GM18861 (cell line): ENCODE data around the gene RPGRIP1.
"Not testable (repeated sequence)": the region's sequence is repeated elsewhere in the genome, so short reads cannot be mapped to it uniquely, and the experiment has no call there.

Experiments used
- ATAC-seq: cut with Tn5 transposase; IDR thresholded peaks from one replicate; pipeline ENCODE4 v1.9.1; 2021; ENCODE audit not compliant: unreplicated experiment

Gene RPGRIP1

DNA sequence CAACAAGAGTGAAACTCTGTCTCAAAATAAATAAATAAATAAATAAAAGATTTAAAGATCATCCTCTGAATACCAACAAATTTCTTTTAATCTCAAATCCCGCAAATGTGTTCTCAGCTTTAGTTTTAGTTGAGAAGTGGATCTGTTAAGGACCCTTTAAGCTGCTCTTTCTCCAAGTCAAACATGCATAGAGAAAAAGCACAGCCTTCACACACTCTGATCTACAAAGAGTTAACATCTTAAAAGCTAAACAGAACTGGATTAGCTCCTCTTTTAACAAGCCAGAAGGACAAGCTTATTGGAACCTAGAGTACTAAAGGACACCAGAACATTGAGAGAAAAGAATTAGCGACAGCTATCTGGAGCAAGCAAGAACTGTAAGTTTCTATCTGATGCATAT lies at the start of gene RPGRIP1:
Gene RPGRIP1 (plus strand): TSS at position 301 of the 400 bp plus-strand sequence. CDS start 7,894 bp downstream, outside the sequence.
- no peak for ATAC-seq

DNA sequence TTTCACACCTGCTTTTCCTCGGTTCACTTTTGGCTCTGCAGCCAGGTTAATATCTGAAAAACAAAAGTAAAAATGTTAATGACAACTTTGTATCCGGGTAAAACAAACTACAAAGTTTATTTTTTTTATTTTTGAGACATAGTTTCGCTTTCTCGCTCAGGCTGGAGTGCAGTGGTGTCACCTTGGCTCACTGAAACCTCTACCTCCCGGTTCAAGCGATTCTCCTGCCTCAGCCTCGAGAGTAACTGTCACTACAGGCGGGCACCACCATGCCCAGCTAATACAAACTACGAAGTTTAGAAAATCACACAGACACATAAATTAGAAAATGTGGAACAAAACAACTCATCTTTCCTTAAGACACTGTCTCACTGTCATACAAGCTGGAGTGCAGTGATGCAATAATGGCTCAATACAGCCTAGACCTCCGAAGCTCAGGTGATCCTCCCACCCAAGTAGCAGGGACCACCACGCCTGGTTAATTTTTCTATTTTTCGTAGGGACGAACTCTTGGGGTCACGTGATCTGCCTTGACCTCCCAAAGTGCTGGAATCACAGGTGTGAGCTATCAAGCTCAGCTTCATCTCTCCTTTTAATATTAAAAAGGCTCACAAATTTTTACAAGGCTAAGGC lies 48.7 kb upstream of the RPGRIP1 start:
- ATAC-seq, result no peak

DNA sequence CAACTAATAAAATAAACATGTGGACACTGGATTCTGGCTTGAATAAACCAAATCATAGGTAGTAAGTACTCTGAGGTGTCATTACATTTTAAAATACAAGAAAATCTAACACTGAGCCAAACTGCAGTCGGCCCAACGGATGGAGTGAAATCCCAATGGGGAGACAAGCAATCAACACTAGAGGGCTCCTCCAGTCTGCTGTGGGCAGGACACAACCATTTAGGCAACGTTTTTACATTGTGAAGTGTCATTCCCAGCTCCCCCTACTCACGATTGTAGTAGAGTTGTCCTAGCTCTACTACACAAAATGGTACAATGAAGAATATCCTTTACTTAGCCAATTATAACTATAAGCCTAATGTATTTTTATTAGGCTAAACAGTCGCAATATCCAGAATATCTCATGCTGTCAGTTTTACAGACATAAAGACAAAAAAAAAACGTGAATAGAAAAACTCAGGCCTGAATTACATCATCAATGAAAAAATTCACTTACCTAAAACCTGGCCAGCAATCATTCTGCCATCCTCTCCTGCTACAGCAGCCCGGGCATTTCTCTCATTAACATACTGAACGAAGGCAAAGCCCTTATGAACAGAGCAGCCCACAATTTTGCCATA lies 46.3 kb upstream of the RPGRIP1 start:
- no peak for ATAC-seq

DNA sequence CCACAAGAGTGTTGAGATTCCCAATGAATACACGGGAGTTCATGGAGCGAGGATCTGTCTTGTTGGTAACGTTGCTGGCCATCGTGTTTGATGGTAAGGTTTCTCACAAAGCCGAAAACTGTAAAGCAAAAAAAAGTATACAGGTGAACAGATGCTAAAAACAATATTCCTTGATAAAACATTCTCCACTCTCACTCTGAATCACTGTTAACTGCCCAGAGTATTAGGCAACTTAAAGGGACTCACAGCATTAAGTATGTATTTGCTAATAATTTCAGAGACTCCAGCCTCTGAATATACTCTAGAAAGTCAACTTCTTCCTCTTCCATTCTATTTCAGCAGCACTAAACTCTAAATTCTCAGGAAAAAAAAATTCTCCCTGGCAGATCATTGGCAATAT lies 45.8 kb upstream of the RPGRIP1 start:
- ATAC-seq, result no peak

DNA sequence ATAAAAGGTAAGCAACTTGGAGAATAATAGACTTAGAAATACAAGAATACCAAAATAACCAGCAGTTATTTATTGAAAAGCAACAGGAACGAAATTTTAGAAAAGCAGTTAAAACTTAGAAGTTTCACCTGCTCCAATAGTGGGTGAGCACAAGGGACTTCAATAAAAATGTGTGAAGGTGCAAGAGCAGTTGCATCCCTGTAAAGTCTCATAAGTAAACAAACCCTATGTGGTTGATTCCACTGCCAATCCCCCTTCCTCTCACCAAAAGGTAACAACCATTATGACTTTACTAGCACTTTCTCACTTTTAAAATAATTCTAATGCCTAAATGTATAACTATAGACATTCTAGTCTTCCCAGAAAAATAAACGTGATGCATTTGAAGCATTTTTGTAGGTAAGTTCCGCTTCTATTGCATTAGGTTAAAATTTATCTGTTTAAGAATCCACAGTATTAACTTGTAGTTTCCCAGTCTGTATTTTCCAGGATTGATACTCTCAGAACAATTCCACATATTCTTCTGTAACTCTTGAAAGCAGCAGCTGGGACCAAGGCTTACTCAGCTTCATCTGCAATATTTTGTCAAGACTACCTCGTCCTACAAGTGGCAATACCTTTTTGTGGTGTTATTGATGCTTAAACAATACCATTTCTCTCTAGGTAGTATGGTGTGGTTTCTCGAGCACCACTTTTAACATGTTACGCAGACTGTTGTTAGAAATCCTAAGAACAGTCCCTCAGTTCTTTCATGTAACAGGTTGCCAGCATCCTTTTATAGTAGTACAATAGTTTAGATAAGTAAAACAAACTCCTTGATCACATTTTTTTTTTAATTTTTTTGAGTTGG lies 42.7 kb upstream of the RPGRIP1 start:
- no peak for ATAC-seq

DNA sequence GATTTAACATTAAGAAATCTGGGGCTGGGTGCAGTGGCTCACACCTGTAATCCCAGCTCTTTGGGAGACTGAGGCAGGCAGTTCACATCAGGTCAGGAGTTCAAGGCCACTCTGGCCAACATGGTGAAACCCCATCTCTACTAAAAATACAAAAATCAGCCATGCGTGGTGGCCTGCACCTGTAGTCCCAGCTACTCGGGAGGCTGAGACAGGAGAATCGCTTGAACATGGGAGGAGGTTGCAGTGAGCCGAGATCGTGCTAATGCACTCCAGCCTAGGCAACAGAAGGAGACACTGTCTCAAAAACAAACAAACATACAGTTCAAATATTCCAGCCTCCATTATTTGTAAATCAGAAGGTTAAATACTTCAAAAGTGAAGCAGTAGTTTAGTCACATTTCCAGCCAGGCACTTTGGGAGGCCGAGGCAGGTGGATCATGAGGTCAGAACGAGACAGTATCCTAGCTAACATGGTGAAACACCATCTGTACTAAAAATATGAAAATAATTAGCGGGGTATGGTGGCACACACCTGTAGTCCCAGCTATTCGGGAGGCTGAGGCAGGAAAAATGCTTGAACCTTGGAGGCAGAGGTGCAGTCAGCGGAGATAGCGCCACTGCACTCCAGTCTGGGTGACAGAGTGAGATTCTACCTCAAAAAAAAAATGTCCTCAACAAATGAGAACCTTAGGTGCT lies 40.9 kb upstream of the RPGRIP1 start:
- ATAC-seq, result no peak

DNA sequence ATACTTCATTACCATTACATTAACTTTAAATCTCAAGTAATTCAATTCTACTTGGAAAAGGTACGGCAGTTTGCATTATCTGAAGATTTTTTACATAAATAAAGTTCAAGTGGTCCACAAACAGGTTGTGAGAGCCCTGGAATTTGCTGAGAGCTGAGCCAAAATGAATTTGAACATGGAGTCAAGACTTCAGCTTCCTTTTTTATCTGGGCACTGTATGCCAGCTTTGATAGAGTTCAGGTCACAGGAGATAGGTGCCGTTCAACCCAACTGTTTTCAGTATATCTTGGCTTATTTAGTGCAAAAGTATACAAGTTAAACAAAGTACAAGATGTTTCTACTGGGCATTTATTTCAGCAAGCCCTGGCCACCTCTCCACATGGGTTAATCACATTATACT lies 39.5 kb upstream of the RPGRIP1 start:
- no peak for ATAC-seq

DNA sequence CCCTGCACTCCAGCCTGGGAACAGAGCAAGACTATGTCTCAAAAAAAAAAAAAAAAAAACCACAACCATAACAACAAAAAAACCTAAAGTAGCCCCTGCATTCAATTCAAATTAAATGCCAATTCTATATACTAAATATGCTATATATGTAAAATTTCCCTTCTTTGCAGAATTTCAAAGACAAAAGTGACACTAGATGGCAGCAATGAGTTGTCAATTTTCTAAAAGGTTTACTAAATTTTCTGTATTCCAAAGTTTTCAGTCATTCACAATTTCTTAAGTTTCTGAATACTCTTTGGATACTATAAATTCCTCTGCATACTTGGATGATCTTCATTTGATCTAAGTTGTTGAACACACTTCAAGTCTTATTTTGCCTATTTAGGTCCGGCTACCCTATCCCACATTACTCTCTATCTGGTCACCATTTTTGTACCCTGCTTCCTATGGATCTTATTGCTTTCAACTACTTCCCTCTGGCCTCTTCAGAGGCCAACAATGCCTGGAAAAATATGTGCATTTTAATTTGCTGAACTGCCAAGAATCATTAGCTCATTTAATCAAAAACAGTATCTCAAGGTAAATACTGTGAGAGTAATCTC lies 38.6 kb upstream of the RPGRIP1 start:
- ATAC-seq, result no peak

DNA sequence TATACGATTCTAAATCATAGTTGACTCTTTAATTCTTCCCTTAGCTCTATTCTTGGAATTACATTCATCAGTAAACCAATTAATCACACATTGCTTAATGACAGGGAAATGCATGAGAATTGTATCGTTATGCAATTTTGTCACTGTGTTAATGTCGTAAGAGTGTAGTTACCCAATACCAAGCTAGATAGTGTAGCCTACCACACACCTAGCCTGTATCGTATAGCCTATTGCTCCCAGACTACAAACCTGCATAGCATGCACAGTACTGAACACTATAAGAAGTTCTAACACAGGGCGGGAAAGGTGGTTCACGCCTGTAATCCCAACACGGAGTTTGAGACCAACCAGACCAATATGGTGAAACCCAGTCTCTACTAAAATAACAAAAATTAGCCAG lies 35.3 kb upstream of the RPGRIP1 start:
- ATAC-seq, result no peak

DNA sequence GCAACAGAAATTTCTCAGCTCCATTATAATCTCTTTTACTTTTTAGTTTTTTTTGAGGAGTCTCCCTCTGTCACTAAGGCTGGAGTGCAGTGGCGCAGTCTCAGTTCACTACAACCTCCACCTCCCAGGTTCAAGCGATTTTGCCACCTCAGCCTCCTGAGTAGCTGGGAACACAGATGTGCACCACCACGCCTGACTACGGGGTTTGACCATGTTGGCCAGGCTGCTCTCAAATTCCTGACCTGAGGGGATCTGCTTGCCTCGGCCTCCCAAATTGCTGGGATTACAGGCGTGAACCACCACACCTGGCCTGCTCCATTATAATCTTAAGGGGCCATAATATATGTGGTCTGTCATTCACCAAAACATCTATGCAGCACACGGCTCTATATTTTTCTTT lies 34.1 kb upstream of the RPGRIP1 start:
- no peak for ATAC-seq

DNA sequence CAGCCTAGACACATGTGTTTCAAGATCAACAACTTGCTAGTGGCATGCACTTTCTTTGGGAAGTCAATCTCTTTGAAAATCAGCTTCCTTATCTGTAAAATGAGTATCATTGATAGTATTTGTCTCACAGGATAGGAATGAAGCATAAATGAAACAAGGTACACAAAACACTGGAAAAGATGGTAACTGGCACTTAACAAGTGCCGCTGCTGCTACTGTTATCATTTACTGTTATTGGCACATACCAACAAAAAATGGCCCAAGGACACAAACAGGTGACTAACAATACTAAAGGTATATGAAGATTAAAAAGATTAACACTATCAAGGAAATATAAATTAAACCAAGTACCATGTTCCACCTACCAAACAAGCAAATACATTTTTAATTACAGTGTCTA lies 31.5 kb upstream of the RPGRIP1 start:
- no peak for ATAC-seq

DNA sequence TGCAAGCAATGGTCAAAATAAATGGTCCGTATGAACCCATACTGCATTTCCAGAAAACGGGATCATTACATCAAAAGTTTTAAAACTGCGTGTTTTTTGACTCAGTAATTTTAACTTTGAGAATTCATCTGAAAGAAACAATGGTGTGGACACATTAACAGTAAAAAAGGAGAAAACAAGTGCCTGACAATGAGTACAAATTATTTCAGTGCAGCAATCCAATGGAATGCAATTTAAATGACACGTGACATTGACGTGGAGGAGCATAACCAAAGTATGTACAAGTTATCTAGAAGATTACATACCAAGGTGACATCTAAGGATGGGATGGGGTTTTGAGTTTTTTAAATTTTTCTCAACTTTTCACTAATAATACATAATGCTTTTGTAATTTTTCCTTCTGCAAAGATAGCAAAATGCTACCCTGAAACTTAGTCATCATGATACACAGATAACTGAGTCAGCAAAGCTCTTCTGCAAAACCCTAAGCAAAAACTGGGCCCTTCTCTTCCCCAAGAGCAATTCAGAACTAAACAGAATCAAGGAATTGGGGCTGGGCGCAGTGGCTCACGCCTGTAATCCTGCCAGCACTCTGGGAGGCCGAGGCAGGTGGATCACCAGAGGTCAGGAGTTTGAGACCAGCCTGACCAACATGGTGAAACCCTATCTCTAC lies 31.0 kb upstream of the RPGRIP1 start:
- no peak for ATAC-seq

DNA sequence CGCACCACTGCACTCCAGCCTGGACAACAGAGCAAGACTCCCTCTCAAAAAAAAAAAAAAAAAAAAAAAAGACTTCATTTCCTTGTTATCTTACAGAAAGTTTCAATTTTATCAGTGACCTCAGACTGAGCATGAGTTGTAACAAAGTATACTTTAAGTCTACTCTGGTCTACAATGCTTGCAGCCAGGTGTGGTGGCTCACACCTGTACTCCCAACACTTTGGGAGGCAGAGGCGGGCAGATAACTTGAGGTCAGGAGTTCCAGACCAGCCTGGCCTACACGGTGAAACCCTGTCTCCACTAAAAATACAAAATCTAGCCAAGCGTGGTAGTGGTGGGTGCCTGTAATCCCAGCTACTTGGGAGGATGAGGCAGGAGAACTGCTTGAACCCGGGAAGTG lies 28.7 kb upstream of the RPGRIP1 start:
- ATAC-seq, result no peak

DNA sequence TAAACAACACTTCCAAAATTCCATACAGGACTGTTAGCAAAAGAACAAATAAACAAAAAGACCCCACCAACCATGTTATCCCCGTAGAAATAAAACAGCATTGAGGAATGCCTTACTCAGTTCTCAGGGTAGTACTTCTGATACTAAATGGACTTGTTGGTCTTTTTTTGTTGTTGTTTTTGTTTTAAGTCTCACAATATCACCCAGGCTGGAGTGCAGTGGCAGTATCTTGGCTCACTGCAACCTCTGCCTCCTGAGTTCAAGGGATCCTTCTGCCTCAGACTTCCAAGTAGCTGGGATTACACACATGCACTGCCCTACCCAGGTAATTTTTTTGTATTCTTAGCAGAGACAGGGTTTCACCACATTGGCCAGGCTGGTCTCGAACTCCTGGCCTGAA lies 27.7 kb upstream of the RPGRIP1 start:
- ATAC-seq, result no peak

DNA sequence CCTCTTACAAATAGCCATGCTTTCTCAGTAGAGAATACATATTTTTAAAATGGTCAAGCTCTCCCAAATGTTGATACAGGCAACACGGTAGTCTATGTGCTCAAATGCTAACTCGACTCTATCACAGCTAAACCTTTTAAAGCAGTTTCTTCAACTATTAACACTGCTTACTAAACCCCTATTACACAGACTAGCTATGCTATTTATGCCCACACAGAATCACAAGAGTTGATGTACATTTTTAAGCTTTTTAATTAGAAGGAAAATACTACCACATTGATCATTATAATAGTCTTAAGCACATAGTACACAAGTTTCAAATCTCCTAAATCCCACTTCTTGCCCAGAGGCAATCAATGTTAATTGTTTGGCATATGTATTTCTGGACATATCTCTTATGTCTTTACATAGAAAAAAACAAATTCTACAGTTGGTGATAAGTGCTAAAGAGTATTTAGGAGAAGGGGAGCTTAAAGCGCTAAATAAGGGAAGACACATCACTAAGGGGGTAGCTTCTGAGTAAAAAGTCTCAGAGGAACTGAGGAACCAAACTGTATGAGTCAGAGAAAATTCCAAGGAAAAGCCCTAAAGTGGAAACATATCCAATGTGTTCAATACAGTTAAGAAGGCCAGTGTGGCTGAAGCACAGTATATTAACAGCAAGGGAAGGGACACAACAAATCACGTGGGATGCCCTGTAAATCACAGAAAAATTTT lies 24.3 kb upstream of the RPGRIP1 start:
- no peak for ATAC-seq

DNA sequence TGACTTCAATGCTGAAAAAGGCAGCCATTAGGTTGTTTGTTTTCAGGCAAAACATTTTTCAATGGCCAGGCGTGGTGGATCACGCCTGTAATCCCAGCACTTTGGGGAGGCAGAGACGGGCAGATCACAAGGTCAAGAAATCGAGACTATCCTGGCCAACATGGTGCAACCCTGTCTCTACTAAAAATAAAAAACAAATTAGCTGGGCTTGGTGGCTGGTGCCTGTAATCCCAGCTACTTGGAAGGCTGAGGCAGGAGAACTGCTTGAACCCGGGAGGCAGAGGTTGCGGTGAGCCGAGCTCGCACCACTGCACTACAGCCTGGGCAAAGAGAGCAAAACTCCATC lies 23.8 kb upstream of the RPGRIP1 start:
- ATAC-seq, result not testable (repeated sequence)

DNA sequence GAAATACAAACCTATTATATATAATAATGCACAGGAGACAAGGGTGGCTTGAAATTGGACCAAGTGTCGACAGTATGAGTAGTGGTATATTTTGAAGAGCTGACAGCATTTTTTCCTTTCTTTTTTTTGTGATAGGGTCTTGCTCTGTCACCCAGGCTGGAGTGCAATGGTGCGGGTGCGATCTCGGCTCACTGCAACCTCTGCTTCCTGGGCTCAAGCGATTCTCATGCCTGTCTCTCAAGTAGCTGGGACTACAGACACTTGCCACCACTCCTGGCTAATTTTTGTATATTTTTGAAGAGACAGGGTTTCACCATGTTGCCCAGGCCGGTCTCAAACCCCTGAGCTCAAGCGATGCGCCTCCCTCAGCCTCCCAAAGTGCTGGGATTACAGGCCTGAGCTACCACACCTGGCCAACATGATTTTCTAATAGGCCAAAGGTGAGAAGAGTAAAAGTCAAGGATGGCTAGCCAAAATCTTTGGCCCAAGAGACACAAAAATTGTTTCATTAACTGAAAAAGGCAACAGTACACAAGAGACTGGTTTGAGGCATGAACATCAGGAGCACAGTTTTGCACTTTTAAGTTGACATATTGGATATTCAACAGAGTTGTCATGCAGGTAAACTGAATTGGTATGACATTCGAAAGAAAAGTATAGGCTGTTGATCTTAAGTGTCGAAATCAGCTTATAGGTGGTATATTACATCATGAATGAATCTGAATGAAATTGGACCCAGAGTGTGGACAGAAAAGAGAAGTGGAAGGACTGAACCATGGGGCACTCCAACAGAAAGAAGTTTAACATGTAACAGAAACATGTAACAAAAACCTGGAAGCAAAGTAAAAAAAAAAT lies 23.1 kb upstream of the RPGRIP1 start:
- no peak for ATAC-seq

DNA sequence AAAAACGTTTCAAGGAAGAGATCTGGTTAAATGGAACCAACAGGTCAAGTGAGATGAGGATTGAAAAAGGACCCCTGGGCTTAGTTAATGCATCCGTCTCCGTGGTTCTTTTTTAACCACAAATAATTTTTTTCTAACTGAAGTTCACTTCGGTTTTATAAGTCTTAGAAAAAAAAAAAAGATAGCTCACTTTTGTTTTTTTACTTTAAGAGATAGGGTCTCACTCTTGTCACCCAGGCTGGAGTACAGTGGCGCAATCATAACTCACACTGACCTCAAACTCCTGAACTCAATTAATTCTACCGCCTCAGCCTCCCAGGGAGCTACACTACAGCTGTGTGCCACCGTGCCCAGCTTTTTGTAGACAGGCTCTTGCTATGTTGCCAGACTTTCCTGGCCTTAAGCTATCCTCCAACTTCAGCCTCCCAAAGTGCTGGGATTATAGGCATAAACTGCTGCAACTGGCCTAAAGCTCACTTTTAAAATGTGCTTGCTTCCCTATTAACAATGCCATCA lies 22.4 kb upstream of the RPGRIP1 start:
- no peak for ATAC-seq
